RWPE1 (cell line): ENCODE measurements around the gene SLC44A4.
"Not testable (repeated sequence)": the region's sequence is repeated elsewhere in the genome, so short reads cannot be mapped to it uniquely, and the experiment has no call there.

ENCODE experiments used
- CTCF ChIA-PET: fragments of 350-600 bp; sonication (Branson Sonifier 250); formaldehyde crosslinking; extraction: SDS; loops from one replicate; lab custom pipeline; 2021; lab: Yijun Ruan, JAX
- POLR2A ChIA-PET: fragments of 400-600 bp; formaldehyde crosslinking; extraction: SDS; loops from one replicate; lab custom pipeline; 2020; ENCODE audit warnings: antibody characterized with exemption; ENCODE audit not compliant: low non-redundant PET; lab: Yijun Ruan, JAX
- DNase-seq: peaks from one replicate; pipeline ENCODE4 v3.0.0; 2012; ENCODE audit warnings: low spot score
- H3K27ac ChIP-seq: fragments of 450-650 bp; 2 replicates; pipeline ENCODE4 v1.5.1; 2017
- CTCF ChIP-seq: fragments of 450-650 bp; conservative IDR thresholded peaks from 2 replicates; pipeline ENCODE4 v1.5.1; 2017; ENCODE audit warnings: low read depth, mild to moderate bottlenecking

SLC44A4 gene

GRCh38 chr6:31830886-31831335 is 47.9 kb downstream of the SLC44A4 start:
- ChIA-PET POLR2A (interaction anchor here (0.6 to 1.2 kb wide), 5 partner anchors 12 to 129 kb away, joined by 3 to 4 read pairs (median 4); no protein-coding TSS in a partner anchor), CTCF (interaction anchor here (0.6 to 2.0 kb wide), 6 partner anchors 13 to 148 kb away, joined by 3 to 11 read pairs (median 4); no protein-coding TSS in a partner anchor)
- TF ChIP-seq CTCF, result no peak
- peak overlapping the region; percentile 97 for H3K27ac ChIP-seq
- no peak for DNase-seq

GRCh38 chr6:31829633-31830283 is 49.0 kb downstream of the SLC44A4 start:
- CTCF ChIA-PET, result interaction anchor here (0.6 to 2.0 kb wide), 9 partner anchors 10 to 100 kb away, joined by 3 to 7 read pairs (median 5); partner anchors contain the start of genes DDAH2, HSPA1A, HSPA1L and VARS1
- no peak; the same call in 1 of the 2 replicates for TF ChIP-seq CTCF
- POLR2A ChIA-PET, result interaction anchor here (0.6 to 1.2 kb wide), 2 partner anchors 11 to 33 kb away, joined by 3 to 4 read pairs; partner anchors contain the start of gene NEU1
- H3K27ac ChIP-seq, result peak overlapping the region; percentile 97
- no peak for DNase-seq

GRCh38 chr6:31827286-31828079 is 51.3 kb downstream of the SLC44A4 start, which contains the start of gene HSPA1B:
Gene HSPA1B, plus strand, starts transcription at chr6:31827738. Its CDS starts 213 bp downstream, at chr6:31827951.
- ChIA-PET CTCF (interaction anchor here (0.7 kb wide), 2 partner anchors 92 to 1588 kb away, joined by 3 to 4 read pairs; no protein-coding TSS in a partner anchor), POLR2A (interaction anchor here (0.6 to 1.6 kb wide), 4 partner anchors 9 to 21 kb away, joined by 3 to 32 read pairs (median 6); partner anchors contain the start of genes HSPA1A, HSPA1L and LSM2)
- DNase-seq, result peak; percentile 100
- peak within 1 kb of the TSS; percentile 95 for H3K27ac ChIP-seq
- no peak for TF ChIP-seq CTCF

GRCh38 chr6:31826793-31827285 is 52.0 kb downstream of the SLC44A4 start:
- DNase-seq, result peak; percentile 81
- CTCF ChIA-PET, result interaction anchor here (0.7 kb wide), 1 partner anchor 1587 kb away, joined by 4 read pairs; no protein-coding TSS in a partner anchor
- TF ChIP-seq CTCF, result no peak
- H3K27ac ChIP-seq, result peak overlapping the region; percentile 95
- POLR2A ChIA-PET, result interaction anchor here (0.6 to 1.6 kb wide), 4 partner anchors 8 to 21 kb away, joined by 3 to 32 read pairs (median 6); partner anchors contain the start of genes HSPA1A, HSPA1L and LSM2

GRCh38 chr6:31825553-31825952 is 53.2 kb downstream of the SLC44A4 start:
- no peak for TF ChIP-seq CTCF
- peak overlapping the region; percentile 95 for H3K27ac ChIP-seq
- ChIA-PET CTCF (no interaction called here), POLR2A (no interaction called here)
- DNase-seq, result no peak

- not testable (repeated sequence) for DNase-seq
- ChIA-PET POLR2A (interaction anchor here (1.1 kb wide), 1 partner anchor 17 kb away, joined by 3 read pairs; the partner anchor contains the start of gene LSM2), CTCF (interaction anchor here (0.6 kb wide), 1 partner anchor 15 kb away, joined by 4 read pairs; no protein-coding TSS in a partner anchor)
- peak overlapping the region; percentile 99 for H3K27ac ChIP-seq
Observed at GRCh38 chr6:31823592-31824196, 55.1 kb downstream of the SLC44A4 start.
